ENCODE results near the gene PRCD.

PRCD gene

DNA sequence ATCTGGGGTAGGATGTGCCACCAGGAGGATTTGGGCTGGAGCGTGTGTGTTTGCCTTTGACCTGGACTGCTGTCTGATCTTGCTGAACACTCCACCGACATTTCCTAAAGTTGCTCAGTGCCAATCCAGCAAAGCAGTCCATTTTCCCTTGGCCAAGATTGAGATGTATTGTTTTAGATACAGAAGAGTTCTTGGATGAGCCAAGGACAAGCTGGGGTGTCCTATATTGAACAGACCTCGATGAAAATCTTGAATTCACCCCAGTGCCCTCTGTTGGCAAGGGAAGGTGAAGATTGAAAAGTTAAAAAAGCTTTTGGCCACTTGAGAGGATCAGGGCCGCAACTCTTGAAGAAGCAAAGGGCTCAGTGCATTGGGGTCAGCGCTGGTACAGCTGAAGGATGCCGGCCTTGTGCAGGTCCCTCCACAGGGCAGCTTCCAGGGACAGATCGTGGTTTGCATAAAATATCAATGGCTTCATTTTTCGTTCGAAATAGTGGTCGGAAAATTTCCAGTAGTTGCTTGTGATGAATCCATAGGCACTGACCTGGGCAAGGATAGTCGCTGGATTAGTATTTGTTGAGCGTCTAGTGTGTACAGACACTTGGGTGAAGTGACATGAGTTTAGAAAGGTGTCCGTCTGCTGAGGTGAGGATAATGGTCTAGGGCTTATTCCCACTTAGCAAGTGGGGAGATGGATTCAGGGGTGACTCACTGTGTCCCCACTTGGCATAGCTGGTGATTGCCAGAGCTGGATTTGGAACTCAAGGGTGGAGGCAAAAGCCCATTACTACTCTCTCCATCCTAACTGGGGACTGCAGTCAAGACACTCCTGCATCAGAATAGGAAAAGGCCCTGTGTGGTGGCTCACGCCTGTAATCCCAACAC, 26.1 kb downstream of the PRCD start:
- Histone ChIP-seq H3K9me3 (ENCODE audit: control insufficient read depth in 1 of 2, low read length in 2 of 2) (no peaks in the 10 kb centered on the region), H3K9ac (ENCODE audit: low read depth in 1 of 2, low read length in 2 of 2) (no peak overlapping the region), H3K36me3 (ENCODE audit: control insufficient read depth in 1 of 2, insufficient read depth in 2 of 2, low read length in 2 of 2) (peaks cover 13 to 43% of the 10 kb centered on the region in 2 donors), H3K27ac (ENCODE audit: low read depth, low read length) (no peak overlapping the region), H3K4me3 (ENCODE audit: low read depth in 1 of 2, low read length in 2 of 2) (no peak overlapping the region), H3K27me3 (ENCODE audit: control insufficient read depth in 1 of 2, insufficient read depth in 2 of 2, low read length in 2 of 2) (peaks cover 0 to 6% of the 10 kb centered on the region in 2 donors), H3K4me1 (ENCODE audit: control insufficient read depth in 1 of 2, insufficient read depth in 2 of 2, low read length in 2 of 2) (peaks cover 11 to 14% of the 10 kb centered on the region in 2 donors)

DNA sequence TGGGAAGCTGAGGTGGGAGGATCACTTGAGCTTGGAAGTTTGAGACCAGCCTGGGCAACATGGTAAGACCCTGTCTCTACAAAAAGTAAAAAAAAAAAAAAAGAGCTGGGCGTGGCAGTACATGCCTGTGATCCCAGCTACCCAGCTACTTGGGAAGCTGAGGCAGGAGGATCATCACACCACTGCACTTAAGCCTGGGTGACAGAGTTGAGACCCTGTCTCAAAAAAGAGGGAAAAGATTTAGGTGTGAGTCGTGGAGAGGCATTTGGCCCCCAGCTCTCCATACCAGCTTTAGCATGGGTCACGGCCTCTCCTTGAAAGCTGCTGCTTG, 26.7 kb downstream of the PRCD start:
- H3K9ac ChIP-seq (ENCODE audit: low read depth in 1 of 2, low read length in 2 of 2) = no peak overlapping the region
- H3K27me3 ChIP-seq (ENCODE audit: control insufficient read depth in 1 of 2, insufficient read depth in 2 of 2, low read length in 2 of 2) = peaks cover 0 to 6% of the 10 kb centered on the region in 2 donors
- no peaks in the 10 kb centered on the region for H3K9me3 ChIP-seq (ENCODE audit: control insufficient read depth in 1 of 2, low read length in 2 of 2)
- H3K27ac ChIP-seq (ENCODE audit: low read depth, low read length) = no peak overlapping the region
- no peak overlapping the region for H3K4me3 ChIP-seq (ENCODE audit: low read depth in 1 of 2, low read length in 2 of 2)
- peaks cover 8% of the 10 kb centered on the region in 2 donors for H3K4me1 ChIP-seq (ENCODE audit: control insufficient read depth in 1 of 2, insufficient read depth in 2 of 2, low read length in 2 of 2)
- peaks cover 10 to 38% of the 10 kb centered on the region in 2 donors for H3K36me3 ChIP-seq (ENCODE audit: control insufficient read depth in 1 of 2, insufficient read depth in 2 of 2, low read length in 2 of 2)

DNA sequence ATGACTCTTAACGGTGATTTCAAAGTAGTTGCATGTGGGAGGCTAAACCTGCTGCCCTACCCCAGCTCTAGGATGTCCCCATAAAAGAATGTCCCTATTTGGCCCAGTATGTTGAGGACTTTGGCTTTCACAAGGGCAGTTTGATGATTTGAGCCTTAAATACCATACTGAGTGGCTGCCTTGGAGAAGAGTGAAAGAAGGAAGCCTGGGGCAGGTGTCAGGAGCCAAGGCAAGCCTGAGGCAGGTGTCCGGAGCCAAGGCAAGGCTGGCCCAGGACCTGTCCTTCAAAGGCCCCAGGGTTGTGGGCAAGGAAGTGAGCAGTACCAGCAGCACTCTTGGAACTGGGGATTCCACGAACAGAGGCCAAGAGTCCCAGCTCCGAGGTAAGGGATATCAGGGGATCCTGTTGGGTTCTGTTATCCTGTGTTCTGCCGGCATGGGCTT, 27.2 kb downstream of the PRCD start:
- Histone ChIP-seq H3K36me3 (ENCODE audit: control insufficient read depth in 1 of 2, insufficient read depth in 2 of 2, low read length in 2 of 2) (peaks cover 6 to 33% of the 10 kb centered on the region in 2 donors), H3K9me3 (ENCODE audit: control insufficient read depth in 1 of 2, low read length in 2 of 2) (no peaks in the 10 kb centered on the region), H3K27ac (ENCODE audit: low read depth, low read length) (no peak overlapping the region), H3K27me3 (ENCODE audit: control insufficient read depth in 1 of 2, insufficient read depth in 2 of 2, low read length in 2 of 2) (peaks cover 0 to 6% of the 10 kb centered on the region in 2 donors), H3K4me3 (ENCODE audit: low read depth in 1 of 2, low read length in 2 of 2) (no peak overlapping the region), H3K4me1 (ENCODE audit: control insufficient read depth in 1 of 2, insufficient read depth in 2 of 2, low read length in 2 of 2) (peaks cover 3 to 4% of the 10 kb centered on the region in 2 donors), H3K9ac (ENCODE audit: low read depth in 1 of 2, low read length in 2 of 2) (no peak overlapping the region)

DNA sequence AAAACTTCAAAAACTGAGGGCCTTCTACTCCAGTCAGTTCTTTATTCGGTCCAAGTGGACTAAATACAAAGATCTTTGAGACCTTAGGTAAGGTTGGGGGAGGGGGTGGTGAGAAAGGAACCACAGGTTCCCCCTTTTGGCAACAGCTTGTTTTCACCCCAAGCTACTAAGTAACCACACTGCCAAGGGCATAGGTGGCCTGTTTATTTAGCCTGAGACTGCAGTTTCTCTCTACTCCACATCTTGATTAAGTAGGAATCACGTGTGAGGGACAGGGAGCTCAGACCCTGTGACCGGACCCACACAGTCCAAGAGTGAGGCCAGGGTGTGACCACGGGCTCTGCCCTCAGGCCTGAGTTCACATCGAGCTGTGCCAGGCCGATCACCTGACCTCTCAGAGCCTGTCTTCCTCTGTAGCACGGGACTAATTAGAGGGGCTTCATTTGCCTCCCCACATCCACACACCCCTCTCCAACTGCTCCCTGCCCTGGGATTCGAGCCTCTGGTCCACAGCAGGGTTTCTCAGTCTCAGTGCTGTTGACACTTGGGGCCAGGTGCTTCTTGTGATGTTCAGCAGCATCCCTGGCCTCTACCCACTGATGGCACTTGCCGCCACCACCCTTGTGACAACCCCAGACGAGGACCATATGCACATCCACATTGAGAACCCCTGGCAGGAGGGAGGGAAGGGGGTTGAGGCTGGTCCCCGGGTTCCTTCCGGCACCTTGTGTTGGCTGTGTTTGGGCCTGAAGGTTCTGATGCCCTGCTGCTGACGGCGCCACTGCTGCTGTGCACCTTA, 28.0 kb downstream of the PRCD start:
- Histone ChIP-seq H3K27ac (ENCODE audit: low read depth, low read length) (no peak overlapping the region), H3K36me3 (ENCODE audit: control insufficient read depth in 1 of 2, insufficient read depth in 2 of 2, low read length in 2 of 2) (peaks cover 5 to 29% of the 10 kb centered on the region in 2 donors), H3K9ac (ENCODE audit: low read depth in 1 of 2, low read length in 2 of 2) (no peak overlapping the region), H3K9me3 (ENCODE audit: control insufficient read depth in 1 of 2, low read length in 2 of 2) (no peaks in the 10 kb centered on the region), H3K4me3 (ENCODE audit: low read depth in 1 of 2, low read length in 2 of 2) (no peak overlapping the region), H3K27me3 (ENCODE audit: control insufficient read depth in 1 of 2, insufficient read depth in 2 of 2, low read length in 2 of 2) (peaks cover 0 to 6% of the 10 kb centered on the region in 2 donors), H3K4me1 (ENCODE audit: control insufficient read depth in 1 of 2, insufficient read depth in 2 of 2, low read length in 2 of 2) (peaks cover under 1 to 4% of the 10 kb centered on the region in 2 donors)

DNA sequence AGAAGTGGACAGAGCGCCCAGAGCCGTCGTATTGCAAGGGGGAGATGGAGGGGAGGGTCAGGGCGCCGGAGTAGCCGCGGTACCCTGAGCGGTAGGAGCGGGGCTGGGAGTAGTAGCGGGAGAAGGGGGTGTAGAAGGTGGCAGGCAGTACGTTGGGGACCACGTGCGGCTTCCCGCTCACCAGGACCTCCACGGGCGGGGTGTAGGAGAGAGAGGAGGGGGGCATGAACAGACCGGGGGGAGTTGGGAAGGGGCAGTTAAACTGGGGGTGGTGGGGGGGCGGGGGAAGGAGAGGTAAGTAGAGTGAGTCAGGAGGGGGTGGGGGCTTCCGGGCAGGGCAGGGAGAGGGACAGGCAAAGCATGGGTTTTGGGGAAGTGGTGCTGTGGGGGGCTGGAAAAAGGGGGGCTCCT, 29.0 kb downstream of the PRCD start:
- Histone ChIP-seq H3K4me3 (ENCODE audit: low read depth in 1 of 2, low read length in 2 of 2) (no peak overlapping the region), H3K9me3 (ENCODE audit: control insufficient read depth in 1 of 2, low read length in 2 of 2) (no peaks in the 10 kb centered on the region), H3K27me3 (ENCODE audit: control insufficient read depth in 1 of 2, insufficient read depth in 2 of 2, low read length in 2 of 2) (peaks cover 0 to 6% of the 10 kb centered on the region in 2 donors), H3K27ac (ENCODE audit: low read depth, low read length) (no peak overlapping the region), H3K36me3 (ENCODE audit: control insufficient read depth in 1 of 2, insufficient read depth in 2 of 2, low read length in 2 of 2) (peaks cover 5 to 27% of the 10 kb centered on the region in 2 donors), H3K9ac (ENCODE audit: low read depth in 1 of 2, low read length in 2 of 2) (no peak overlapping the region), H3K4me1 (ENCODE audit: control insufficient read depth in 1 of 2, insufficient read depth in 2 of 2, low read length in 2 of 2) (peaks cover 0 to 4% of the 10 kb centered on the region in 2 donors)

DNA sequence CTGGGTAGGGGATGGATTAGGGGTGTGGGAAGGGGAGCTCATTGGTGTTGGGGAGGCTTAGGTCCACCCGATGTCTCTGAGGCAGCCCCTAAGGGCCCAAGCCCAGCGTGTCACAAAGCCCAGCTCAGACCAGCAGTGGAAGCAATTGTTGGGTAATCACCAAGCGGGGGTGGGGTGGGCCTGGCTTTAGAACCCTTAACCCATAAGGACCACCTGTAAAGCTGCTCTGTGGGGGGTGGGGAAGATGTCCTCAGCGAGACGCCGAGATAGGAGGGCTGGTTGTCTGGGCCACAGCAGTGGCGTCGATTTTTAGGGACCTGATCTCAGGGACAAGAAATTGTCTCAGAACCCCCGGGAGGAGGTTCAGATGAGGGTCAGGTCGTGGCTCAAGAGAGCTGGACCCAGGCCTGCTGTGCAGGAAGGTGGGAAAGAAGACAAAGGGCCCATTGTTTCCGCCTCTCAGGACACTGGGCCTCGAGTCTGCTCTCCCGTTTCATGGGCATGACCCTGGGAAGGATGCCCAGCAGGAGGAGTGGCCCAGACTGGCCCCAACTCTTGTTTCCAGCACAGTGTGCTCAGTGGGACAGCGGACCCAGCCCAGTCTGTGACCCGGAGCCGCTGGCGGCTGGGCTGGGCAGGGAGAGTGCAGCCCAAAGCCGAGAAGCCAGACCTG, 29.9 kb downstream of the PRCD start:
- no peak overlapping the region for H3K9ac ChIP-seq (ENCODE audit: low read depth in 1 of 2, low read length in 2 of 2)

DNA sequence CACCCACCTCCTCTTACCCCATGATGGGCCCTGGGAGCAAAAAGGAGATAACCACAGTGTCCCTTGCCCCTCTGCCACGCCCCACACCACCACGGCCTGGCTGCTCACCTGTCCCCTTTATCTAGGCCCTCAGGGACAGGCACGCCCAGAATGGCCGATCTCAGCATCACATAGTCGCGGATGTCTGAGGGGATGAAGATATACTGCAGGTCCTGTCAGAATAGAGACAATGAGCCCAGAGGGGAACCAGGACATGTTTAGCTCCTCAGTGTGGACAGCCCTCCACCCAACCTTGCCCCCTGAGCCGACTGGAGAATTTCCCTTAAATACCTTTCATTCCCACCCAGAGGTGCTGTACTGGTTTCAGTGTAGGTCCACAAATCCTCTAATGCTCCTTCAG, 30.6 kb downstream of the PRCD start:
- H3K4me3 ChIP-seq (ENCODE audit: low read depth in 1 of 2, low read length in 2 of 2) = no peak overlapping the region
- no peak overlapping the region for H3K27ac ChIP-seq (ENCODE audit: low read depth, low read length)
- peaks cover 0 to 4% of the 10 kb centered on the region in 2 donors for H3K4me1 ChIP-seq (ENCODE audit: control insufficient read depth in 1 of 2, insufficient read depth in 2 of 2, low read length in 2 of 2)
- no peaks in the 10 kb centered on the region for H3K9me3 ChIP-seq (ENCODE audit: control insufficient read depth in 1 of 2, low read length in 2 of 2)
- H3K36me3 ChIP-seq (ENCODE audit: control insufficient read depth in 1 of 2, insufficient read depth in 2 of 2, low read length in 2 of 2) = peaks cover 5 to 18% of the 10 kb centered on the region in 2 donors
- no peak overlapping the region for H3K9ac ChIP-seq (ENCODE audit: low read depth in 1 of 2, low read length in 2 of 2)
- H3K27me3 ChIP-seq (ENCODE audit: control insufficient read depth in 1 of 2, insufficient read depth in 2 of 2, low read length in 2 of 2) = peaks cover 0 to 6% of the 10 kb centered on the region in 2 donors

More for the DNA sequence above, 29.9 kb downstream of the PRCD start:
- Histone ChIP-seq H3K27ac (ENCODE audit: low read depth, low read length) (no peak overlapping the region), H3K4me1 (ENCODE audit: control insufficient read depth in 1 of 2, insufficient read depth in 2 of 2, low read length in 2 of 2) (peaks cover 0 to 4% of the 10 kb centered on the region in 2 donors), H3K4me3 (ENCODE audit: low read depth in 1 of 2, low read length in 2 of 2) (no peak overlapping the region), H3K36me3 (ENCODE audit: control insufficient read depth in 1 of 2, insufficient read depth in 2 of 2, low read length in 2 of 2) (peaks cover 5 to 24% of the 10 kb centered on the region in 2 donors), H3K27me3 (ENCODE audit: control insufficient read depth in 1 of 2, insufficient read depth in 2 of 2, low read length in 2 of 2) (peaks cover 0 to 6% of the 10 kb centered on the region in 2 donors), H3K9me3 (ENCODE audit: control insufficient read depth in 1 of 2, low read length in 2 of 2) (no peaks in the 10 kb centered on the region)

DNA sequence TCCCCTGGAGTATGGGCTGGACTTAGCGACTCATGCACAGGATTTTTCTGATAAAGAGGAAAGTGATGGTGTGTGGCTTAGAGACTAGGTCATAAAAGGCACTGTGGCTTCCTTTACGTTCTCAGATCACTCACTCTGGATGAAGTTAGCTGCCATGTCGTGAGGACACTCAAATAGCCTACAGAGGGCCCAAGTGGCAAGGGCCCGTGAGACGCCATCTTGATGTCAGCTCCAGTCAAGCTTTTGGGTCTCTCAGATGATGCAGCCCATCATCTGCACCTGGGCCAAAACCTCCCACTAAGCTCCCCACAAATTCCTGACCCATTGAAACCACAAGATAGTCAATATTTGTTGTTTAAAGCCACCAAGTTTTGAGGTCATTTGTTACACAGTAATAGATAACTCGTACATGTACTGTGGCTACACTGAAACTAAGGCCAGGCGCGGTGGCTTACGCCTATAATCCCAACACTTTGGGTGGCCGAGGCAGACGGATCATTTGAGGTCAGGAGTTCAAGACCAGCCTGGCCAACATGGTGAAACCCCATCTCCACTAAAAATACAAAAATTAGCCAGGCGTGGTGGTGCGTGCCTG, 31.1 kb downstream of the PRCD start:
- Histone ChIP-seq H3K36me3 (ENCODE audit: control insufficient read depth in 1 of 2, insufficient read depth in 2 of 2, low read length in 2 of 2) (peaks cover 3 to 12% of the 10 kb centered on the region in 2 donors), H3K27ac (ENCODE audit: low read depth, low read length) (no peak overlapping the region), H3K9me3 (ENCODE audit: control insufficient read depth in 1 of 2, low read length in 2 of 2) (no peaks in the 10 kb centered on the region), H3K4me1 (ENCODE audit: control insufficient read depth in 1 of 2, insufficient read depth in 2 of 2, low read length in 2 of 2) (peaks cover 0 to 4% of the 10 kb centered on the region in 2 donors), H3K4me3 (ENCODE audit: low read depth in 1 of 2, low read length in 2 of 2) (no peak overlapping the region), H3K9ac (ENCODE audit: low read depth in 1 of 2, low read length in 2 of 2) (no peak overlapping the region), H3K27me3 (ENCODE audit: control insufficient read depth in 1 of 2, insufficient read depth in 2 of 2, low read length in 2 of 2) (peaks cover 0 to 6% of the 10 kb centered on the region in 2 donors)

DNA sequence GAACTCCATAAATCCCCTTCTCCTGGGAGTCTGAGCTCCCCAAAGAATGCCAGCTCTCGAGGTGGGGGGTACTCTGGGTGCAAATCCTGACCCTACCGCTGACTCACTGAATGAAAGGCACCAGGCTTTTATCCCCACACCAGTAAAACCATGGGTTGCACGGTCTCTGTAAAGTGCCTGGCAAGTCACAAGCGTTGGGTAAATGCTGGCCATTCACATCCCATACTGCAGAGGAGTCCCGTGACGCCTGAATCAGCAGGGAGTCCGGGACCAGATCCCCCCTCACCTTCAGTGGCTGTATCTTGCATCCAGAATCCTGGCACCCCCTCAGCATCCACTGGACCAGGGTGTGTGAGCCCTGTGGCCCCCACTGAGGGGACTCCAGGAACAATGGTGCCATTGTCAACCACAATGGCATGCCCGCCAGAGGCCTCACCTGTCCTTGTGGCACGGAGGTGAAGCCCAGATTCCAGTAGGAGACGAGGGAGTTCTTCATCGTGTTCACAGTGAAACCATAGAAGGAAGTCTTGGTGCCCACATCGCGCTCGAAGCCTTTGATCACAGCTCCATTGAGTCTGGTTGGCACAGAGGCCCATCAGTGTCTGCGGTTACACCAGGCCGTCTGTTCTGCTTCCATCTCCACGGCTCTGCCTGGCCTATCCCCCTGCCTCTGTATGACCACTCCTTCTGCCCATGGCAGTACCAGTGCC, 32.5 kb downstream of the PRCD start:
- no peaks in the 10 kb centered on the region for H3K9me3 ChIP-seq (ENCODE audit: control insufficient read depth in 1 of 2, low read length in 2 of 2)
- peaks cover 0 to 4% of the 10 kb centered on the region in 2 donors for H3K4me1 ChIP-seq (ENCODE audit: control insufficient read depth in 1 of 2, insufficient read depth in 2 of 2, low read length in 2 of 2)
- no peak overlapping the region for H3K9ac ChIP-seq (ENCODE audit: low read depth in 1 of 2, low read length in 2 of 2)
- H3K4me3 ChIP-seq (ENCODE audit: low read depth in 1 of 2, low read length in 2 of 2) = no peak overlapping the region
- peaks cover 0 to 6% of the 10 kb centered on the region in 2 donors for H3K27me3 ChIP-seq (ENCODE audit: control insufficient read depth in 1 of 2, insufficient read depth in 2 of 2, low read length in 2 of 2)
- no peak overlapping the region for H3K27ac ChIP-seq (ENCODE audit: low read depth, low read length)
- no peaks in the 10 kb centered on the region for H3K36me3 ChIP-seq (ENCODE audit: control insufficient read depth in 1 of 2, insufficient read depth in 2 of 2, low read length in 2 of 2)

Measured in duodenal mucosa (tissue), 2 donors.